ENCODE results near the gene STK32B.

STK32B gene

DNA sequence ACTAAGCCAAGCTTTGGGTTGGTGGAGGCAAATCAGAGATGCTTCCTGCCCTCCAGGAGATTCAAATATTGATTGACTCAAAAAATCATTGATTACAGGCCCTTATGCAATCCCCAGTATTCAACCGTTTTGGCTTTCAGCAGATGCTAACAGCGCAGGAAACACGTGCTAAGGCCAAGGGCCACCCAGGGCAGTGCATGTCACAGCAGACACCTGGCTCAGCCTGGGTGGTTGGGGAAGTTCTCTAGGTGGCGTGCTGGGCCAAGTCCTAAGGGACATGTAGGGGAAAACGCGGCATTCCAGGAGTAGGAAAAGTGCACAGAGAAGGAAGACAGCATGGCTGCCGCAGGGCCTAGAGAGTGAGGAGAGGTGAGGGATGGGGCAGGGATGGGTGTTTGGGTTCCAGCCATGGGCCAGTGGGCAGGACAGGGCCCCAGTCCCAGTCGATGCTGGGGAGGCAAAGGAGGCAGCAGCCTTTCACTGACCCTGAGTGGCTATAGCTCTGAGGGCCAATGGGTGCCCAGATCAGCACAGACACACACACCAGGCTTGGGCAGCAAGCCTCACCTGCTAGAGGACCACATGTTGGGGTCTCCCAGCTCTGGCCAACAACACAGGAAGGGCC lies 418.0 kb downstream of the STK32B start:
- DNase-seq (ENCODE audit: low read depth, low spot score): no peak

DNA sequence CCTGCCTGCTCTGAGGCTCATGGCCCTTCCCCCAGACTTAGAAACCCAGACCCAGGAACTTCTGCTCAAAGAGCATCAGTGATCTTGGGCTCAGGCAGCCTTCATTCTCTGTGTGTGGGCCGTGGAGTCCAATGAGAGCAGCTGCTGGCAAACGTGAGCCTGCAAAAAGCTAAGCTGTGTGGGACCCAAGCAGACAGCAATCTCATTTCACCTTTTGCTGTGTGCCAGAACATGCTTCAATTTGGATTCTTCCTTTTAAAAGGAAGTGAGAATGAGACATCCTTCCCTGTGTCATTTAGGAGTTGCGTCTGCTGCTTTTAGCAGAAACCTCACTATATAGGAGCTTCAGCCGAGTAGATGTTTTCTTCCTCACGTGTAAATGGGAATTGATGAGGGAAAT lies 418.6 kb downstream of the STK32B start:
- DNase-seq (ENCODE audit: low read depth, low spot score): no peak

DNA sequence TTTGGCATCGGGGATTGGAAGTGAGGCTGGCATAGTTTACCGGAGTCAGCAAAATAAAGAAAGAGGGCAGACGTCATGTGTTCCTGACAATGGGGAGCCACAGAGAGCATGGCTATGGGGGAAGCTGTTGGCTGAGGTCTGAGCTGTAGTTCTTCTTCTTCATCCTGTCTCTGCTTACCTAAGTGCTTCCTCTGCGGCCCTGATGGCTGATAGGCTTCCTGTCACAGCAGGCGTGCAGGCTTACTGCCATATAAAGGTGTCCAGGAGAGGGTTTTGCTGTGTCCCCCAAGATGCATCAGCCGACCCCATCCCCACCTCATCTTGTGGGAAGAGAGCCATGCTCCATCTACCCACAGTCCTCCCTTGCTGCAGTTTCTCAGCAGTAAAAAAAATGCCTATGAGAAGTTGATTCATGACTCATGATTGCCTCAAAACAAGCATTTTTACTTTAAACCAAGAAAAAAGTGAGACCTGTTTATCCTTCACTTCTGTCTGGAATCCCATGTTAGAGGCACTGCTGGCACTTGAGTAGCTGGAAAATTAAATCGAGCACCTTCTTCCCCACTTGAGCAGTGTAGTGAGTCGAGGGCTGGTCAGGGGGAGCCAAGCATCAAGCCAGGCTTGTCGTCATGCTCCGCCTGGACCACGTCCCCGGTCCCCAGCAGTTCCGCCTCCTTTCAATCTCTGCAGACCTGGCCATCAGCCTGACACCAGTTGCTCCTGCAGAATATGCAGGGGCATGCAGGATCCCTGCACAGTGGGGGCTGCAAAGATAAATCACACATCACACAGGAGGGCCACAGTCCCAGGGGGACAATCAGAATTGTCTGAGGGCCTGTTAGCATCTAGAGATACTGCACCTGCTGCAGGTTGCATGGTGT lies 419.3 kb downstream of the STK32B start:
- DNase-seq (ENCODE audit: low read depth, low spot score): no peak

DNA sequence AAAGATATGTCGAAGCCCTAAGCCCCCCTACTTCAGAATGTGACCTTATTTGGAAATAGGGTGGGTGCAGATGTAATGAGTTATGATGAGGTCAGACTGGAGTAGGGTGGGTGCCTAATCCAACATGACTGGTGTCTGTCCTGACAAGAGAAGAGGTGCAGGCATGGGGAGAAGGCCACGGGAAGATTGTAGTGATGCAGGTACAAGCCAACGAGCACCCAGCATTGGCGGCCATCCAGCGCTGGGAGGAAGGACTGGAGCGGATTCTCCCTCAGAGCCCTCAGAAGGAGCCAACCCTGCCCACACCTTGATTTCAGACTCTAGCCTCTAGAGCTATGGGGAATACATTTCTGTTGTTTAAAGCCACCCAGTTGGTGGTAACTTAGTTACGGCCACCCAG lies 419.9 kb downstream of the STK32B start:
- DNase-seq (ENCODE audit: low read depth, low spot score): no peak

DNA sequence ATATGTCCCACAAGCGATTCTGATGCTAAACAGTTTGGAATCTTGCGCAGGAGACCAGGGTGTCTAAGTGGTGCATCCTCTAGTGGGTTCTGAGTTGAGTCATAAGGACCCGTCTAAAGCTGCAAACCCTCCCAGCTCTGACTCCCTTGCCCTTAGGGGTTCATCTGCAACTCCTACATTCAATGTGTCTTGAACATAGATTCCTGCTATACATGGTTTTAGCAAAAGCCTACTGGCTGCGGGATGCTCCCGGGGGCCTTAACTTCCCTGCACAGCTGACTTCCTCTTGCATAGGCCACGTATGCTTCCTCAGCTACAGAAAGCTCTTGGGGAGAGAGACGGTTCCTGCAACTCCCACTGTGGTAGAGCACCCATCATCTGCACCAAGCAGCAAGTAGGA lies 420.4 kb downstream of the STK32B start:
- DNase-seq (ENCODE audit: low read depth, low spot score): no peak

DNA sequence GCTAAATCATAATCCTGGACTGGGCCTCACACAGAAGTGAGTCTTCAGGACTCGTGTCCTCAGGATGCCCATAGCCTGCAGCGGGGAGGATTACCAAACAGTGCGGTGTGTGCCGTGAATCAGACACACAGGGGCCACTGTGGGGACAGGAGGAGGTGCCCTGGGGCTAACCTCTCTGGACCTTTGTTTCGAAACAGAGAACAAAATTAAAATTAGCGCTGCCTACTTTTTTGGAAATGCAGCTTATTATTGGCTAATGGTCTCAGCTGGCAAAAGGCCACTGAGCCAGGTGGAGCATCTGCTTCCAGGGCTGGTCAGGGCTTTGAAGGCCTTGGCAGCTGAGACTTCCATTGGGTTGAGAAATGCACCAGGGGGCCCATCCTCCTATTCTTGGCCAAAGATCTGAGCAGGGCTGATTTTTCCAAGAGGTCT lies 420.9 kb downstream of the STK32B start:
- DNase-seq (ENCODE audit: low read depth, low spot score): no peak

DNA sequence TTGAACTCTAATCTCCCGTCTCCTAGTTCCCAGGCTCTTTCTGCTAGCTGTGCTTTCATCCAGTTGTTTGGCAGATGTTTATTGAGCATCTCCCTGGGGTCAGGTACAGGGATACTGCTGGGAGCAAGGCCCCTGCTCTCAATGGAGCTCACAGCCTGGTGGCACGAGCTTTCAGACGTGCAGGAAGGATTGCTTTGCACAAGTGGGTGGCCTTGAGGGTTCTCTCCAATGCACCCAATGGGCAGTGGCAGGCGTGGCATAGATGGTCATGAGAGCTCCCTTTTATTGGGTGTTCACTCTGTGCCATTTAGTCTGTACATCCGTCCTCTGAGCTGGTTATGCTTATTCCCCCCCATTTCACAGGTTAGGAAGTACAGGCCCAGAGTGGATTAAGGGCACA lies 421.8 kb downstream of the STK32B start:
- DNase-seq (ENCODE audit: low read depth, low spot score): no peak

DNA sequence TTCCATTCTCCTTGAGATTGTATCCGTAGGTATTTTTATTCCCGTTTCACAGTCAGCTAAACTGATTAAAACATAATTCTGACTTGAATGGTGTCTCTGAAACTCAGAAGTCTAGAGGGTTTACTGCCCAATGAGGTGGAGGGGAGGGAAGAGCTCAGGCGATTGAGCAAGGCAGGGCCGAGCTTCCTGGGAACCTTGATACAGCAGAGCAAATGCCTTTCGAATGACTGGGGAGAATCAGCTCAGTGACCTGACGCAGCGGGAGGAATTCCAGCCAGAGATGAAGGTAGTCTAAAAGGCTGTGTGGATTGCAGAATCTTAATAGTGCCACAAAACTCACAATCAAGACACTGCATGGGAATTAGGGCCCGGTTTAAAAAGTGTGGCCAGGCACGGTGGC lies 423.5 kb downstream of the STK32B start:
- DNase-seq (ENCODE audit: low read depth, low spot score): no peak

DNA sequence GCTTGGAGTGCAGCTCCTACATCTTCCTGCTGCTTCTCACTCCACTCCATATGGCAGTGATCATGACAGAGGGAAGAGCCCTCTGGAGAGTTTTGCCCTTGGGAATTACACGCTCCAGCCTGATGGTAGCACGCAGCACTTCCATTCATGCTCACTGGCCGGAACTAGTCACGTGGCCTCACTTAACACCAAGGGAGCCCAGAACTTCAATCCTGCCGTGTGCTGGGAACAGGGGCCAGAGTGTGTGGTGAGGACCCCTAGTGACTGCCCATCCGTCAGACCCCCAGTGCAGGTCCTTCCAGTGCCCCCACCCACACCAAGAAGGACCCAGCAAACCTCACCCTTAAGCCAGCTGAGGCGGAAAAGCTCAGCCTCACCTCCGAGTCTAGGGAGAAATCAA lies 426.3 kb downstream of the STK32B start:
- DNase-seq (ENCODE audit: low read depth, low spot score): no peak

DNA sequence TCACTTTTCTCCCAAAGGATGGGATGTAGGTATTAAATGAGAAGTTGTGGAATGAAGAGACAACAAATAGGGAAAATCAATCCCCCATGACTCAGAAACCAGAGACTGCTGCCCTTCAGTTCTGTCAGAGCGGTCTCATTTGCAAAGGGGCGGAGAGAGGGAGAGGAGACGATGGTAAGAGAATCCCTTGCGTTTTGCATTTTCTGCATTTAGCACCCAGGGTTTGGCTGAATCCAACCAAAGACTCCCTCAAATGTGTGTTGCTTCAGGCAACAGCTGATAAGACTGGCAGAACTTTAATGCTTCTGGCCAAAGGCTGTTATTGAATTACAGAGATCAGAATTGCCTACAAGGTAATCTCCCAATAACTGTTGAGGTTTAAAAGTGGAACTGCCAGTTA lies 426.9 kb downstream of the STK32B start:
- DNase-seq (ENCODE audit: low read depth, low spot score): no peak

DNA sequence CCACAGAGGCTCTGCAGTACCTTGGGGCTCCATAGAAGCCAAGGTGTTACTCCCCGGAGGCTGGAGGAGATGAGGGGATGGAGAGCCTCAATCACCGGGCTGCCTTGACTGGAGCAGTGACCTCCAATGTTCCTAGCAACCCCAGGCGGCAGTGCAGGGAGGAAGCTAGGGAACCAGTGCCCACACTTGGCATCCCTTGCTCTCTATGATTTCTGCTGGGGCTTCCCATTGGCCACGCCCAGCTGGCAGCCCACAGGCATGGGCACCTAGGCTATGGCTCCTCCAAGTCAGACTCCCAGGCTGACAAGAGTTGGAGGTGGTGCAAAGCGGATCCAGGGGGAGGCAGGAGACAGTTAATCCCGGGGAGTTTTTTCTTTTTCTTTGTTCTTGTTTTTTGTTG lies 427.4 kb downstream of the STK32B start:
- DNase-seq (ENCODE audit: low read depth, low spot score): no peak

DNA sequence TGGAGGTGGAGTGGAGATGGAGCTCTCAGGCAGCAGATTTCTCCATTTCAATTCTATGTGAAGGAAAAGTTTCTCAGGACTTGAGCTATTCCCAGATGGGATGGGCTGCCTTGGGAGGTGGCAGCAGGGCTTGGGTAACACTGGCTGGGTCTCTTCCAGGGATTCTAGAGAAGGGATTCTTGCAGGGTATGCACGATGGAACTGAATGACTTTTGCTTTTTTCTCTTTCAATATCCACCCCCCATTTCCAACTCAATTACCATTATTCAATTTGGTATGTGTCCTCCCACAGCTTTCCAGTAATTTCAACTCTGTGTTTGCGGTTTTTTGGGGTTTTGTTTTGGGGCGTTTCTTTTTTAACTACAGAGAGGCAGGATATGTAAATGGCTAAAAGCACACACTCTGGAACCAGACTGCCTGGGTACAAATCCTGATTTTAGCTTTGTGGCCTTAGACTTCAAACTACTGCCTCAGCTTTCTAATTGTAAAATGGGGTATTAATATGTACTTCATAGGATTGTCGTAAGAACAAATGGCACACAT lies 428.3 kb downstream of the STK32B start:
- DNase-seq (ENCODE audit: low read depth, low spot score): no peak

DNA sequence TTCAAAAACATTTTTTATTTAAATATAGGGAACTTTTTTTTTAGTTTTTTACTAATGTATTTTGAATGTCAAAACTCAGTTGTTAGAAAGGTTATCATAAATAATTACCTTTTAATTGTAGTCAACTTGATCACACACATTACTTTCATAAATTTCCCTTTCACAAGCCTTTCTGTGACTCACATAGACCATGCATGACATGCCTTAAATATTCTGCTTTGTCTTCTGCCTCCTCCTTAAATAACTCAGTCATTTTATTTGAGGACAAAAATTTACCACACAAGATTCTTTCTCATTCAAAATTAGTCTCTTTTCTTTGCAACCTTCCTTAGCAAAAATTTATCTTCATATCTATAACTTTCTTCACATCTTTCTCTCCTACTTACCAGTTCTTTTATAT lies 437.1 kb downstream of the STK32B start:
- DNase-seq (ENCODE audit: low read depth, low spot score): no peak

DNA sequence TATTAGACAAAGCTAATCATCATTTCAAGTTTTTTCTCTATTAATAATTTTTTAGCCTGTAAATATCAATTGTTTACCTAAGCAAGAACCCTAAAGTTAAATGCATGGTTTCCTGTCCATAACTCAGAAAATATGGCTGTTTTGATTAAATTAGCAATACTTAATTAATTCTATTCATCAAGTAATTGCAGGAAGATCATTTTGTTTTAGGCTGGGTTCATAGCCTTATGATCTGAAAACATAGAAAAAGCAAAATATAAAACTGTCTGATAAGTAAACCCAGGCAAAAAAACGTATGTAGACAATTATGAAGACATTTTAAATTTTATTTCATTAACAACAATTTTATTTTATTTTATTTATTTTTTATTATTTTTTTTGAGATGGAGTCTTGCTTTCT lies 438.0 kb downstream of the STK32B start:
- no peak for DNase-seq (ENCODE audit: low read depth, low spot score)

DNA sequence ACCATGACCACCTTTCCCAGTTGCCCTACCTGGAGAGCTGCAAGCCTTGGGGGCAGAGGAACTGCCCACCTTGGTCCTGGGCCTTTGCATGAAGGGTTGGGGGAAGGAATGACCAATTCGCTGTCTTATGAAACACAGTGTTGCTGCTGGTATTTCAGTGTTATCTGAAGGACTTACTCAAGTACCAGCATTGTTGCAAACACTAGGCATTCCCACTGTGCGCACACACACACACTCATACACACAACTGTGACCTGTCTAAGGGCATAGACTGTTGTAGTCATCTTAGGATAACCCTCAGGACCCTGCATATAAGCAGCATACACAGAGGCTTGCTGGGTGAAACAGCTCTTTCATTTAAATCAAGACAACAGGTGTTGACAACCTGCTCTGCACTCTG lies 446.2 kb downstream of the STK32B start:
- DNase-seq (ENCODE audit: low read depth, low spot score): no peak

DNA sequence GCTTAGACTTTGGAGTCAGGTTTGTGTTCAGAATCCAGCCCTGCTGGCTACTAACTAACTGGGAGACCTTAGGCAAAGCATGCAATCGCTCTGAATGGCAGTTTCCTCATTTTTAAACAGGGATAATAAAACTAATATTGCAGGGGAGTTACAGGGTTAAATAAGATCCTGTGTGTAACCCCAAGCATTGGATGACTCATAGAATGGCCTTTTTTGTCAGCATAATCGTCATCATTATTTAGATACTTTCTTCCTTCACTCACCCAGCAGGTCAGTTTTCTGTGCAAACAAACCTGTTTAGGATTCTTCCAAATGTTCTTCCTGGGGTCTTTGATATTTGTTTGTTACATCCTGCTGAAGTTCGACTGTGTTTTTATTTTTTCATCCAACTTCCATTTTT lies 448.9 kb downstream of the STK32B start:
- no peak for DNase-seq (ENCODE audit: low read depth, low spot score)

DNA sequence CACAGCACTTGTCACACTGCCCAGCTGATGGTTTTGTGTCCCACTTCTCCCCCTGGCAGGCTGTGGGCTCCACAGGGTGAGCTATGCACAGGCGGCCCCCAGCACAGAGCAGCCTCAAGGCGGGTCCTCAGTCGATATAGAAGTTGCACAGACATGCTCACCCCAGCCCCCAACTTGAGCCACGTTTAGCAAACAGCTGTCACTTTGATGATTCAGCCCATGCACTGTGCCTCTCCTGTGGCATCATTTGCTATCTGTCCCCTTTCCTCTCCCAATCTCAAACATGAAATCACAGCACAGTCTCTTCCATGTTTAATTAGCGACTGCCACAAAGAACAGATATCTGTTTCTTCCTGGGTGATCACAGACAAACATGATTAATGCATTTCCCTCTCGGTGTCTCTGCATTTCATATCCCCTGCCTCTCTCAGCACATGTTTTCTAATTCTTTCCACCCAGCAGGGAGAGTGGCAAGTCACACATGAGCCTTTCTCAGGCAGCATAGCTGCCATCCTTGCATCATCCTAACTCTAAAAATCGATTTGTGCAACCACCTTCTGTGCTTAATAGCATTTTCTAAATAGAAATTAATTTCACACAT lies 452.2 kb downstream of the STK32B start:
- DNase-seq (ENCODE audit: low read depth, low spot score): no peak

DNA sequence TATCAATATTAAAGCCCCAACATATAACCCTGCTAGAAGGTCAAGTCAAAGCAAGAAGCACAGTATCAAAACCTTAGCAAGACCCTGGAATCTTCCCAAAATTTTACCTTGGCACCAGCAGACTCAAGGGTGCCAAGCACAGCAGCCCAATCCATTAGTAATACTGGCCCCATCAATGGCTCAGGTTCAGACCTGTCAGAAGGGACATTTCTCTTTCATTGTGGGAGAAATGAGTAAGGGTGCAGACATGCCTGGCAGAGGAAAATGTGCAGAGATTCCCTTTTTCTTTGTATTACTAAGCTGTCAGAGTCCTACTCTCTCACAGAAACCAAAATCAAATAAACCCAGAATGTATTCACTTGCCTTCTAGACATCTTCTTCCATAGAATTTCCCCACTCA lies 453.2 kb downstream of the STK32B start:
- no peak for DNase-seq (ENCODE audit: low read depth, low spot score)

DNA sequence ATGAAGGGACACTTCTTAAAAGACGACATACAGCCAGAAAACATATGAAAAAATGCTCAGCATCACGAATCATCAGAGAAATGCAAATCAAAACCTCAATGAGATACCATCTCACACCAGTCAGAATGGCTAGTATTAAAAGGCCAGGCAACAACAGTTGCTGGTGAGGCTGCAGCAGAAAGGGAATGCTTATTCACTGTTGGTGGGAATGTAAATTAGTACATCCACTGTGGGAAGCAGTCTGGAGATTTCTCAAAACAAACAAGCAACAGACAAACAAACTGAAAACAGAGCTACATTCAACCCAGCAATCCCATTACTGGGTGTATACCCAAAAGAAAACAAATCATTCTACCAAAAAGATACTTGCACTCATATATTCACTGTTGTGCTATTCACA lies 459.2 kb downstream of the STK32B start:
- no peak for DNase-seq (ENCODE audit: low read depth, low spot score)

DNA sequence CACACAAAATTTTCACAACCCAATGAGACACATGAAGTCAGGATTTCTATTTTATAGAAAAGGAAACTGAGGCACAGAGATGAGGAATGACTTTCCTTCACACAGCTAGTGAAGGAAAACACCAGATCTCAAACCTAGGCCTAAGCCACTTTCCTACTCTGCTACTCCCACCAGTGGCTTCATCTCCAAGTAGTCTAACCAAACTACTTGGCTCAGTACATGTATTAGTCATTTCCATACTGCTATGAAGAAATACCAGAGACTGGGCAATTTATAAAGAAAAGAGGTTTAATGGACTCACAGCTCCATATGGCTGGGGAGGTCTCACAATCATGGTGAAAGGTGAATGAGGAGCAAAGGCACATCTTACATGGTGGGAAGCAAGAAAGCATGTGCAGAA lies 460.5 kb downstream of the STK32B start:
- no peak for DNase-seq (ENCODE audit: low read depth, low spot score)

DNA sequence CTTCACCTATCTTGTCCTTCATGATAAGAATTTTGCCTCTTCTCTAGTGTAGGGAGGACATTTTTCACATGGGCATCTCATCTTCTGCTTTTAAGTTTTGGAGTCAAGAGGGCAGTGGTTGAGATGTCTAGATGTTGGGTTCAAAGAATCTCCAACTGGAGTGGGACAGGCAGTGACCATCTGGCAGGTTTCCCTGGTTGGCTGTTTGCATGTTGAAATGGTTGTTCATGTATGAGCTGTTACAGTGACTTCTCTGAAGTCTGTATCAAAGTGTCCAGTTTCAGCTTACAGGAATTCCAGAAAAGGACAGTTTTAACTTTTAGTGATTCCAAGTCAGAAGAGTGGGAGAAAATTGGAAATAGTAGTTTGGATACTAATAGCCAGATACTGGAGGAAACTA lies 464.4 kb downstream of the STK32B start:
- DNase-seq (ENCODE audit: low read depth, low spot score): no peak

DNA sequence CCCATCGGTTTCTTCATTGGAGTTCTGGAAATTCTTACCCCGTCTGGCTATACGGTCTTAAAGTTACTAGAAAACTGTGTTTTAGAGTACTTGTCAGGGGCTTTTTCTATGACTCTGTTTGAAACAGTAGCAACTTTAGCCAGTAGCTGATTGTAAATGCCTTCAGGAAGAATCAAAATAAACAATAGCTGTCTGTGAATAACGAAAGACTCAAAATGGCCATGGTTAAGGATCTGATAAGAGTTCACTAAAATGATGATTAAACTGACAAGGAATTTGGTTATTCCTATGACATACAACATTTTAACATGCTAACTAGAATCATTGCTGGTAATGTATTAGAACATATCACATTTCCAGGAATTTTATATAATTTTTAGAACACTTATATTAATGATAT lies 466.1 kb downstream of the STK32B start:
- no peak for DNase-seq (ENCODE audit: low read depth, low spot score)
